T-cell (primary cell): Measurements from ENCODE around the gene TMEM187. TPM values are rescaled to one million over a fixed set of nuclear protein-coding genes. Genes with fewer than 3 reads are reported as not detected.

ENCODE experiments used
- ATAC-seq, 4 experiments: fragments of 200-7000 bp in 3 of 4; fragments of 150-1000 bp in 1 of 4; cut with Tn5 transposase; replicated peaks in 1 of 4; 1 replicate in 3 of 4; 2 replicates in 1 of 4; pipeline ENCODE4 v1.10.0; 2021; ENCODE audit warnings: moderate library complexity in 3 of 4, mild to moderate bottlenecking in 2 of 4, moderate number of reproducible peaks in 1 of 4
- CTCF ChIA-PET, 2 donors: fragments of 300-600 bp; sonication (Branson Sonifier 250); formaldehyde crosslinking; loops; one replicate each; lab custom pipeline; 2022; ENCODE audit warnings: antibody characterized with exemption in 2 of 2; lab: Charles Lee
- POLR2A ChIA-PET, 2 donors: fragments of 300-600 bp; sonication (Branson Sonifier 250); formaldehyde crosslinking; loops; one replicate each; lab custom pipeline; 2022; ENCODE audit warnings: antibody characterized with exemption in 2 of 2; lab: Charles Lee
- DNase-seq, 35 experiments: peaks; one replicate each; pipeline versions ENCODE4 v3.0.0 to v3.0.0-alpha.2; 2013 to 2023
- H3K27ac ChIP-seq: one replicate; pipeline ENCODE4 v1.5.1; 2013; ENCODE audit warnings: low read length
- H3K27me3 ChIP-seq, 2 experiments: replicated peaks in 1 of 2; 1 replicate in 1 of 2; 2 replicates in 1 of 2; pipeline versions ENCODE4 v1.6.1 to v1.7.0; 2013; ENCODE audit warnings: low read length in 1 of 2, mixed read lengths in 1 of 2; ENCODE audit not compliant: control insufficient read depth in 2 of 2, insufficient read depth in 2 of 2; ENCODE audit errors: extremely low read depth in 1 of 2
- H3K36me3 ChIP-seq, 2 donors: 1 replicate in 1 of 2; 2 replicates in 1 of 2; pipeline versions ENCODE4 v1.6.1 to v1.7.0; 2013; ENCODE audit warnings: low read length in 1 of 2; ENCODE audit not compliant: control insufficient read depth in 2 of 2, insufficient read depth in 1 of 2; ENCODE audit errors: extremely low read depth in 1 of 2
- H3K4me1 ChIP-seq, 2 experiments: 1 replicate in 1 of 2; 2 replicates in 1 of 2; pipeline versions ENCODE4 v1.6.1 to v1.7.0; 2013; ENCODE audit warnings: low read length in 2 of 2, mixed read lengths in 1 of 2; ENCODE audit not compliant: insufficient read depth in 2 of 2, control insufficient read depth in 1 of 2; ENCODE audit errors: extremely low read depth in 1 of 2
- H3K4me3 ChIP-seq, 2 donors: 1 replicate in 1 of 2; 2 replicates in 1 of 2; pipeline versions ENCODE4 v1.5.1 to v1.7.0; 2013; ENCODE audit warnings: mild to moderate bottlenecking in 2 of 2, low read length in 1 of 2, moderate library complexity in 1 of 2; ENCODE audit not compliant: control insufficient read depth in 1 of 2; ENCODE audit errors: extremely low read depth in 1 of 2
- H3K9me3 ChIP-seq: 2 replicates; pipeline ENCODE4 v1.7.0; 2013
- H3K27ac Mint-ChIP-seq, 2 donors: one replicate each; pipeline ENCODE4 v1.8.0; 2020 to 2021; ENCODE audit warnings: mild to moderate bottlenecking in 2 of 2, mixed read lengths in 2 of 2
- H3K27me3 Mint-ChIP-seq, 2 donors: one replicate each; pipeline ENCODE4 v1.8.0; 2021 to 2022; ENCODE audit warnings: mixed read lengths in 2 of 2
- H3K36me3 Mint-ChIP-seq: one replicate; pipeline ENCODE4 v1.8.0; 2021; ENCODE audit warnings: mixed read lengths
- H3K4me1 Mint-ChIP-seq, 3 donors: one replicate each; pipeline ENCODE4 v1.8.0; 2020 to 2022; ENCODE audit warnings: mixed read lengths in 3 of 3, mild to moderate bottlenecking in 1 of 3
- H3K4me3 Mint-ChIP-seq, 3 donors: one replicate each; pipeline ENCODE4 v1.8.0; 2020 to 2022; ENCODE audit warnings: mild to moderate bottlenecking in 3 of 3, mixed read lengths in 3 of 3, moderate library complexity in 3 of 3
- H3K9me3 Mint-ChIP-seq, 3 donors: one replicate each; pipeline ENCODE4 v1.8.0; 2020 to 2022; ENCODE audit warnings: mixed read lengths in 3 of 3
- WGBS: methylation state at CpG from one replicate; pipeline ENCODE4 v1.1.5; 2013; ENCODE audit warnings: missing lambda C conversion rate; ENCODE audit not compliant: insufficient coverage; 5-methylcytosine and 5-hydroxymethylcytosine counted together
- total RNA-seq, 35 experiments: library from RNA in 6 of 35; stranded (reverse) in 6 of 35; fragments of 120-200 nt in 1 of 35; gene quantifications; one replicate each; pipeline versions ENCODE4 v1.2.1 to v1.2.4 and lab custom pipeline; 2013 to 2026

The TMEM187 gene
- total RNA-seq, 5 donors from 2014 or later (not counting 1 experiment from before 2014, with no cell fraction given): 4.0 to 16.9 (median 14.1) TPM

GRCh38 chrX:153926552-153926857 is 46.0 kb upstream of the TMEM187 start:
- H3K27me3 Mint-ChIP-seq: peaks cover 0 to 5% of the 10 kb centered on the region in 2 donors
- H3K36me3 Mint-ChIP-seq: peaks cover 3% of the 10 kb centered on the region
- peaks cover 53 to 66% (median 62%) of the 10 kb centered on the region in 3 donors for H3K4me1 Mint-ChIP-seq
- peak overlapping the region; percentile 95 for H3K27ac ChIP-seq
- peak overlapping the region; percentile 84 to 95 (median 87) for H3K4me3 Mint-ChIP-seq
- no peaks in the 10 kb centered on the region for H3K27me3 ChIP-seq
- H3K4me1 ChIP-seq: peaks cover 5 to 75% of the 10 kb centered on the region in 2 experiments
- CTCF ChIA-PET: interaction anchor here (1.1 to 1.2 kb wide), 2 partner anchors 19 to 20 kb away, joined by 7 to 8 read pairs; no protein-coding TSS in a partner anchor
- H3K4me3 ChIP-seq: peak overlapping the region; percentile 82 to 83
- ATAC-seq (no peak), DNase-seq (peak in 5 of 35 experiments; percentile 4 to 34 (median 22))
- POLR2A ChIA-PET: interaction anchor here in 1 of 2 donors (0.6 to 1.3 kb wide), 3 partner anchors 15 to 101 kb away, joined by 3 to 8 read pairs (median 4); no protein-coding TSS in a partner anchor
- H3K9me3 Mint-ChIP-seq: no peaks in the 10 kb centered on the region
- H3K36me3 ChIP-seq: peaks cover 0 to 12% of the 10 kb centered on the region in 2 donors
- no peaks in the 10 kb centered on the region for H3K9me3 ChIP-seq
- H3K27ac Mint-ChIP-seq: peak overlapping the region; percentile 95 to 98
- WGBS: no CpG with 5 or more reads among the region's 4 CpGs

- H3K27ac ChIP-seq: peak overlapping the region; percentile 95
- ChIA-PET POLR2A (interaction anchor here in 1 of 2 donors (0.6 to 1.3 kb wide), 2 partner anchors 14 to 24 kb away, joined by 4 to 8 read pairs; no protein-coding TSS in a partner anchor), CTCF (interaction anchor here (1.1 to 1.2 kb wide), 2 partner anchors 18 to 20 kb away, joined by 7 to 8 read pairs; no protein-coding TSS in a partner anchor)
- ATAC-seq (peak; percentile 48 to 61 (median 56)), DNase-seq (peak; percentile 56 to 89 (median 76))
- H3K4me1 ChIP-seq: peaks cover 5 to 70% of the 10 kb centered on the region in 2 experiments
- Mint-ChIP-seq H3K27ac (peak overlapping the region; percentile 95 to 98), H3K4me3 (peak overlapping the region; percentile 84 to 95 (median 87)), H3K27me3 (peaks cover 0 to 6% of the 10 kb centered on the region in 2 donors), H3K36me3 (peaks cover 6% of the 10 kb centered on the region), H3K4me1 (peaks cover 49 to 65% (median 62%) of the 10 kb centered on the region in 3 donors), H3K9me3 (no peaks in the 10 kb centered on the region)
- H3K27me3 ChIP-seq: no peaks in the 10 kb centered on the region
- peaks cover 0 to 17% of the 10 kb centered on the region in 2 donors for H3K36me3 ChIP-seq
- H3K4me3 ChIP-seq: peak overlapping the region; percentile 82 to 83
- H3K9me3 ChIP-seq: no peaks in the 10 kb centered on the region
- 0% methylated on average over 15 of the region's 31 CpGs for WGBS
Measured at GRCh38 chrX:153926858-153927671, 45.5 kb upstream of the TMEM187 start.

GRCh38 chrX:153927672-153927921 is 45.0 kb upstream of the TMEM187 start:
- Mint-ChIP-seq H3K36me3 (peaks cover 6% of the 10 kb centered on the region), H3K27me3 (peaks cover 0 to 5% of the 10 kb centered on the region in 2 donors), H3K9me3 (no peaks in the 10 kb centered on the region), H3K4me3 (peak overlapping the region; percentile 84 to 95 (median 87)), H3K4me1 (peaks cover 44 to 60% (median 57%) of the 10 kb centered on the region in 3 donors), H3K27ac (peak overlapping the region; percentile 95 to 98)
- H3K4me3 ChIP-seq: peak overlapping the region; percentile 82 to 83
- ChIA-PET CTCF (interaction anchor here in 1 of 2 donors (1.1 kb wide), 1 partner anchor 20 kb away, joined by 4 read pairs; no protein-coding TSS in a partner anchor), POLR2A (interaction anchor here in 1 of 2 donors (1.3 kb wide), 1 partner anchor 14 kb away, joined by 8 read pairs; no protein-coding TSS in a partner anchor)
- H3K9me3 ChIP-seq: no peaks in the 10 kb centered on the region
- 0% methylated on average over 2 of the region's 8 CpGs for WGBS
- DNase-seq (no peak), ATAC-seq (peak in 1 of 4 experiments; percentile 2)
- peaks cover 5 to 64% of the 10 kb centered on the region in 2 experiments for H3K4me1 ChIP-seq
- no peaks in the 10 kb centered on the region for H3K27me3 ChIP-seq
- H3K36me3 ChIP-seq: peaks cover 0 to 20% of the 10 kb centered on the region in 2 donors
- H3K27ac ChIP-seq: peak overlapping the region; percentile 95

GRCh38 chrX:153927922-153928760 is 44.4 kb upstream of the TMEM187 start:
- Mint-ChIP-seq H3K4me3 (peak overlapping the region; percentile 85 to 95 (median 87)), H3K9me3 (no peaks in the 10 kb centered on the region), H3K36me3 (peaks cover 6% of the 10 kb centered on the region), H3K27me3 (peaks cover 0 to 3% of the 10 kb centered on the region in 2 donors), H3K4me1 (peaks cover 41 to 56% (median 52%) of the 10 kb centered on the region in 3 donors), H3K27ac (peak overlapping the region; percentile 98 to 99)
- peak overlapping the region; percentile 82 to 83 for H3K4me3 ChIP-seq
- WGBS: under 1% methylated on average over 63 of the region's 76 CpGs
- H3K27ac ChIP-seq: peak overlapping the region; percentile 95
- peak; percentile 86 to 96 (median 93) for DNase-seq
- peaks cover 0 to 20% of the 10 kb centered on the region in 2 donors for H3K36me3 ChIP-seq
- H3K4me1 ChIP-seq: peaks cover 5 to 59% of the 10 kb centered on the region in 2 experiments
- ATAC-seq: peak; percentile 71 to 78 (median 74)
- ChIA-PET CTCF (interaction anchor here (0.8 to 1.3 kb wide), 9 partner anchors 17 to 196 kb away, joined by 3 to 6 read pairs (median 4); partner anchors contain the start of genes IDH3G (in 1 of the 2), RENBP (in 1 of the 2) and SSR4 (in 1 of the 2)), POLR2A (interaction anchor here in 1 of 2 donors (0.6 to 1.3 kb wide), 2 partner anchors 13 to 42 kb away, joined by 4 to 8 read pairs; no protein-coding TSS in a partner anchor)
- H3K9me3 ChIP-seq: no peaks in the 10 kb centered on the region
- no peaks in the 10 kb centered on the region for H3K27me3 ChIP-seq

GRCh38 chrX:153928846-153929245 is 43.7 kb upstream of the TMEM187 start:
- ChIA-PET CTCF (interaction anchor here (0.6 to 1.3 kb wide), 10 partner anchors 16 to 195 kb away, joined by 3 to 6 read pairs (median 4); partner anchors contain the start of genes IDH3G (in 1 of the 2), RENBP (in 1 of the 2) and SSR4 (in 1 of the 2)), POLR2A (interaction anchor here in 1 of 2 donors (0.6 kb wide), 1 partner anchor 41 kb away, joined by 4 read pairs; no protein-coding TSS in a partner anchor)
- Histone ChIP-seq H3K4me3 (peak overlapping the region; percentile 17 to 45), H3K4me1 (peaks cover 3 to 54% of the 10 kb centered on the region in 2 experiments), H3K9me3 (no peaks in the 10 kb centered on the region), H3K27me3 (no peaks in the 10 kb centered on the region), H3K36me3 (peaks cover 0 to 17% of the 10 kb centered on the region in 2 donors), H3K27ac (peak overlapping the region; percentile 41)
- DNase-seq (no peak), ATAC-seq (no peak)
- H3K4me3 Mint-ChIP-seq: peak overlapping the region; percentile 46 to 95 (median 53)
- peaks cover 0 to 3% of the 10 kb centered on the region in 2 donors for H3K27me3 Mint-ChIP-seq
- H3K36me3 Mint-ChIP-seq: peaks cover 6% of the 10 kb centered on the region
- peaks cover 38 to 53% (median 47%) of the 10 kb centered on the region in 3 donors for H3K4me1 Mint-ChIP-seq
- H3K27ac Mint-ChIP-seq: peak overlapping the region; percentile 81 to 82
- WGBS: no CpG with 5 or more reads among the region's 9 CpGs
- H3K9me3 Mint-ChIP-seq: no peaks in the 10 kb centered on the region
